Measurements from ENCODE around the gene PLPP1. TPM values are rescaled to one million over a fixed set of nuclear protein-coding genes. Genes with fewer than 3 reads are reported as not detected.

The PLPP1 gene
- total RNA-seq, 1 donor from 2014 or later = 48.1 TPM

DNA sequence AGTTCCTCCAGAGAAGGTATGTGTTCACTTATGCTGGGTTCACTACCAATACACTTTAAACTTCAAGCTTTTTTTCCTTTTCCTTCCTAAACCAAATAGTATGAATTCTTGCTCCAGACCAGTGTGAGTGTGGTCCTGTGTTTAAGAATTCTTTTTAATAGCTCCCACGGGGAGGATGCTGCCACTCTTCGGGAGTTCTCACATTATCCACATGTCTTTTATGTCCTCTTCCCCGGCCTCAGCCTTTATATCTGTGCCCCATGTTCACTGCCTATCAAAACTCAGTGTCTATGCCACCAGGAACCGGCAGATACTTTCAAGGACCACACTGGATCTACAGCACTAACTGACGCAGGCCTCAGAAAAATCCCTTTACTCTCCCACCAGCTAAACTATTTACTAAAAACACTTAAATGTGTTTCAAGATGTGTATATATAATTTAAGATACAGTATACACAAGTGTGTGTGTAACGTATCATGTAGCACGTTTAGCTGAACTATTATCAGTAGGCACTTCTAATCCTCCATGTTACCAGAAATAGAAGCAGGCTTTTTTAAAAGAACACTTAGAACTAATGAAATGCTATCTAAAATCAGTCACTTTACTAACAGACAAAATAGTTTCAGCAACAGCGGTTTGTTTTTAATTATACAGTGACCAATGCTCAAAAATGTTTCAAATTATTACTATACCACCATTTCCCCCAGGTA is 88.0 kb downstream of the PLPP1 start:
- no peaks in the 10 kb centered on the region for H3K9me3 ChIP-seq
- no peak overlapping the region for H3K27ac ChIP-seq
- H3K4me3 ChIP-seq = no peak overlapping the region
- TF ChIP-seq, protein P1, sequence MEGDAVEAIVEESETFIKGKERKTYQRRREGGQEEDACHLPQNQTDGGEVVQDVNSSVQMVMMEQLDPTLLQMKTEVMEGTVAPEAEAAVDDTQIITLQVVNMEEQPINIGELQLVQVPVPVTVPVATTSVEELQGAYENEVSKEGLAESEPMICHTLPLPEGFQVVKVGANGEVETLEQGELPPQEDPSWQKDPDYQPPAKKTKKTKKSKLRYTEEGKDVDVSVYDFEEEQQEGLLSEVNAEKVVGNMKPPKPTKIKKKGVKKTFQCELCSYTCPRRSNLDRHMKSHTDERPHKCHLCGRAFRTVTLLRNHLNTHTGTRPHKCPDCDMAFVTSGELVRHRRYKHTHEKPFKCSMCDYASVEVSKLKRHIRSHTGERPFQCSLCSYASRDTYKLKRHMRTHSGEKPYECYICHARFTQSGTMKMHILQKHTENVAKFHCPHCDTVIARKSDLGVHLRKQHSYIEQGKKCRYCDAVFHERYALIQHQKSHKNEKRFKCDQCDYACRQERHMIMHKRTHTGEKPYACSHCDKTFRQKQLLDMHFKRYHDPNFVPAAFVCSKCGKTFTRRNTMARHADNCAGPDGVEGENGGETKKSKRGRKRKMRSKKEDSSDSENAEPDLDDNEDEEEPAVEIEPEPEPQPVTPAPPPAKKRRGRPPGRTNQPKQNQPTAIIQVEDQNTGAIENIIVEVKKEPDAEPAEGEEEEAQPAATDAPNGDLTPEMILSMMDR (IDR thresholded peaks at IDR 0.05) = no peak
- intact Hi-C loops (cut with DNase I) = no loop called here
- no peaks in the 10 kb centered on the region for H3K27me3 ChIP-seq (ENCODE audit: low read depth)
- peaks cover 2% of the 10 kb centered on the region for H3K36me3 ChIP-seq
- DNase-seq (no peak), ATAC-seq (no peak)
- H3K4me1 ChIP-seq = peaks cover 4% of the 10 kb centered on the region

DNA sequence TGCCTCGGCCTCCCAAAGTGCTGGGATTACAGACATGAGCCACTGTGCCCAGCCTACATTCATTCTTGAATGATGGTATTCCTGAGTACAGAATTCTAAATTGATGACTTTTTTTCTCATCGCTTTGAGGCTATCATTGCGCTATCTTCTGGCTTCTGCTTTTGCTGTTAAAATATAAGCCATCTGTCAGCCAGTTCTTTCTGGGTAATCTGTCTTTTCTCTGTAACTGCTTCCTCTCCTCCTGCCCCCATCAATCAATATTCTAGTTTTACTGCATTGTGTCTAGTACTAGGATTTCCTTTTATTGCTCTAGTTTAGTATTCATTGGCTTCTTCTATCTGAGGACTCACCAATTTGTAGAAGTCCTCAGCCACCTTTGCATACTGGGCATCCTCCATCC is 89.0 kb downstream of the PLPP1 start:
- no peak overlapping the region for H3K27ac ChIP-seq
- TF ChIP-seq, protein P1 (IDR thresholded peaks at IDR 0.05) = no peak
- intact Hi-C loops (cut with DNase I) = no loop called here
- peaks cover 11% of the 10 kb centered on the region for H3K36me3 ChIP-seq
- H3K4me3 ChIP-seq = no peak overlapping the region
- DNase-seq (no peak), ATAC-seq (no peak)
- no peaks in the 10 kb centered on the region for H3K27me3 ChIP-seq (ENCODE audit: low read depth)
- no peaks in the 10 kb centered on the region for H3K9me3 ChIP-seq
- H3K4me1 ChIP-seq = peaks cover 4% of the 10 kb centered on the region

DNA sequence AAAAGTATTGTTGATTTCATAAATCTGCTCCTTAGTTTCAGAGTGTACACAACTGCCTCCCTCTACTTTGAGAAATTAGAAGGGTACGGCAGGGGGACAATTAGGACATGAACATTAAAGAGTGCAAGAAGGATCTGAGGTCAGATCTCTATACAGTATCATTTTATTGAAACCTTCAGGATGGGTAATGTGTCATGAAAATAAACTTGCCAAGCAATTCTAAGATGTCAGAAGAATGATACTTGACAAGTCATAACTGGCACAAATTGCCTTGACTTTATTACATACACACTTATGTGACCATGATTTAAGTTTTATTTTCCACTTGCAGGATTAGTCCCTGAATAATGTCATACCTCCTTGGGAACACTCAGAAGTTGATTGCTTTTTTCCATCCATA is 92.8 kb downstream of the PLPP1 start:
- no peak for ATAC-seq
- TF ChIP-seq, protein P1 (IDR thresholded peaks at IDR 0.05) = no peak
- peaks cover 30% of the 10 kb centered on the region for H3K4me1 ChIP-seq
- no peak for DNase-seq
- H3K4me3 ChIP-seq = no peak overlapping the region
- peaks cover 16% of the 10 kb centered on the region for H3K36me3 ChIP-seq
- intact Hi-C loops (cut with DNase I) = no loop called here
- H3K27ac ChIP-seq = no peak overlapping the region
- no peaks in the 10 kb centered on the region for H3K9me3 ChIP-seq
- H3K27me3 ChIP-seq (ENCODE audit: low read depth) = no peaks in the 10 kb centered on the region

DNA sequence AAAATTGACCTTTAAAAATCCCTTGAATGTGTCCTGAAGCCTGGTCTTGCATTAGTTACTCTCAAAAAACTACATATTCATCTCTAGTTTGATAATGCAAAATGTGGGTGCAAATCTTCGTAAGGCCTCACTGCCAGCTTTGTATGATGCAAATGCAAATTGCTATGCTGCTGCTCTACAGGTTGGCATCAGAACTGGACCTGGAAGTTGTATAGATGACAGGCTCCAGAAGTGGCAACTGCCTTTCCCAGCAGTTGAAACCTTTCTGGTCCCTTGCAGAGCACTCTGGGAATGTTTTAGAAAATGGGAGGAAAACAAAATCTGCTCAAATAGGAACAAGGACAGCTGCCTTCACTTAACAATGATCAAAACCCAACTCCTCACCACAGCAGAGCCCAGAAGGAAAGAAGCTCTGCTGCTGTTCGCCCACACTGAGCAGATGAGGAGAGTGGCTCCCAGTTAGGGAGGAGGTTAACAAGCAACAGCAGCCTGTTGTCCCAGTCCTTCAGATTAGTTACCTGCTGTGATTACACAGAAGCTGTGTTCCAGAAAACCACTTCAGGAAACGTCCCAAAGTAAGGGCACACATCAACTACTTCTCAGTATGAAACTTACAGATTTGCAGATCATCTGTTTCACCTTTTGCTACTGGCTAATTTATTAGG is 93.5 kb downstream of the PLPP1 start:
- no peak for ATAC-seq

DNA sequence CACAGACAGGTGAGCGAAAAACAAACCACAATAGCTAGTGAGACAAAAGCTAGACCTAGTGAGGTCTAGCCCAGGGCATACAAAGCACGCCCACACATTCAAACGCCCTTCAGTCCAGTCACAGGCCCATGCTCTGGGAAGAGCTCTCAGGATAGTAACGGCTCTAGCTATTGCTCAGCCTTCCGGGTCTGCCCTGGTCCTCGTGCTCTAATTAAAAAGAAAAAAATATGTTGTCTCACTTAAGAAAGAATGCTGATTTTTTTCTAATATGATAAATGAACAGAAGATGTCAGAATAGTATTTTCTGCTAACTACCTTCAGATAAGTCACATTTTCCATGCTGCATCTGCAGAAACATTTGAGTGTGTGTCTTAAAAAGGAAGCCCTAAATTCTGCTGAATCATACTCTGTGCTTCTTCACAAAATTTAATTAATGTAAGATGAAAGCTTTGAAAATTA is 94.5 kb downstream of the PLPP1 start:
- Histone ChIP-seq H3K9me3 (no peaks in the 10 kb centered on the region), H3K27me3 (ENCODE audit: low read depth) (no peaks in the 10 kb centered on the region), H3K4me3 (no peak overlapping the region), H3K4me1 (peaks cover 30% of the 10 kb centered on the region), H3K36me3 (peaks cover 16% of the 10 kb centered on the region), H3K27ac (peak overlapping the region; percentile 74)
- ATAC-seq (no peak), DNase-seq (no peak)
- intact Hi-C loops (cut with DNase I) = no loop called here
- TF ChIP-seq, protein P1 (IDR thresholded peaks at IDR 0.05) = no peak

More for the DNA sequence above, 93.5 kb downstream of the PLPP1 start:
- TF ChIP-seq, protein P1 (IDR thresholded peaks at IDR 0.05) = no peak
- no peak for DNase-seq
- H3K4me1 ChIP-seq = peaks cover 30% of the 10 kb centered on the region
- no peak overlapping the region for H3K4me3 ChIP-seq
- intact Hi-C loops (cut with DNase I) = no loop called here
- H3K27ac ChIP-seq = no peak overlapping the region
- no peaks in the 10 kb centered on the region for H3K27me3 ChIP-seq (ENCODE audit: low read depth)
- H3K9me3 ChIP-seq = no peaks in the 10 kb centered on the region
- peaks cover 16% of the 10 kb centered on the region for H3K36me3 ChIP-seq

Data from lower lobe of right lung (tissue), 2 donors.